ENCODE results near the gene RHOF. TPM values are rescaled to one million over a fixed set of nuclear protein-coding genes. Genes with fewer than 3 reads are reported as not detected.
A peak's percentile ranks its signal among the peaks of the same experiment; 100 is the strongest.

The RHOF gene
- total RNA-seq, 2 experiments from 2014 or later: 136 to 141 TPM

- no peak overlapping the region for H3K4me3 Mint-ChIP-seq
- peaks cover 49% of the 10 kb centered on the region for H3K4me1 Mint-ChIP-seq (ENCODE audit: low read depth)
- POLR2A ChIA-PET: interaction anchor here (3.5 kb wide), 1 partner anchor 13 kb away, joined by 86 read pairs; the partner anchor contains the start of gene RHOF
- no peak overlapping the region for H3K27ac Mint-ChIP-seq
- H3K36me3 Mint-ChIP-seq: peaks cover 41% of the 10 kb centered on the region
- intact Hi-C loops (cut with micrococcal nuclease): loop anchor here (5.0 kb wide), 1 partner anchor 32 kb away; no protein-coding TSS in a partner anchor
- H3K9me3 Mint-ChIP-seq: no peaks in the 10 kb centered on the region
- H3K27me3 Mint-ChIP-seq: no peaks in the 10 kb centered on the region
- no peak for DNase-seq
- CTCF ChIA-PET: interaction anchor here (1.2 to 17.6 kb wide), 3 partner anchors 15 to 78 kb away, joined by 3 to 856 read pairs (median 46); partner anchors contain the start of genes PSMD9, RHOF and SETD1B
These were observed 16.2 kb upstream of the RHOF start for GRCh38 chr12:121809712-121810116.

- no peaks in the 10 kb centered on the region for H3K9me3 Mint-ChIP-seq
These were observed 15.1 kb upstream of the RHOF start for GRCh38 chr12:121808623-121809022.

GRCh38 chr12:121807642-121808347 is 14.3 kb upstream of the RHOF start:
- intact Hi-C loops (cut with micrococcal nuclease): no loop called here
- Mint-ChIP-seq H3K27me3 (no peaks in the 10 kb centered on the region), H3K27ac (peak overlapping the region; percentile 8), H3K4me3 (peak overlapping the region; percentile 3), H3K4me1 (ENCODE audit: low read depth) (peaks cover 37% of the 10 kb centered on the region), H3K36me3 (peaks cover 39% of the 10 kb centered on the region), H3K9me3 (no peaks in the 10 kb centered on the region)
- CTCF ChIA-PET: interaction anchor here (7.2 to 17.6 kb wide), 2 partner anchors 13 to 80 kb away, joined by 46 to 856 read pairs; partner anchors contain the start of genes PSMD9, RHOF and SETD1B
- no peak for DNase-seq
- POLR2A ChIA-PET: interaction anchor here (1.0 to 2.3 kb wide), 2 partner anchors 11 to 12 kb away, joined by 3 to 15 read pairs; no protein-coding TSS in a partner anchor

More at GRCh38 chr12:121808623-121809022, 15.1 kb upstream of the RHOF start:
- peaks cover 42% of the 10 kb centered on the region for H3K36me3 Mint-ChIP-seq
- intact Hi-C loops (cut with micrococcal nuclease): no loop called here
- CTCF ChIA-PET: interaction anchor here (7.2 to 17.6 kb wide), 2 partner anchors 14 to 80 kb away, joined by 46 to 856 read pairs; partner anchors contain the start of genes PSMD9, RHOF and SETD1B
- no peak for DNase-seq
- H3K4me1 Mint-ChIP-seq (ENCODE audit: low read depth): peaks cover 45% of the 10 kb centered on the region
- POLR2A ChIA-PET: interaction anchor here (0.6 to 1.0 kb wide), 2 partner anchors 13 kb away, joined by 3 read pairs; no protein-coding TSS in a partner anchor
- no peaks in the 10 kb centered on the region for H3K27me3 Mint-ChIP-seq
- no peak overlapping the region for H3K27ac Mint-ChIP-seq
- no peak overlapping the region for H3K4me3 Mint-ChIP-seq

- POLR2A ChIA-PET: interaction anchor here (1.1 to 2.3 kb wide), 3 partner anchors 10 to 17 kb away, joined by 6 to 15 read pairs (median 6); partner anchors contain the start of gene RHOF
- H3K27ac Mint-ChIP-seq: peak overlapping the region; percentile 74
These were observed 13.3 kb upstream of the RHOF start for GRCh38 chr12:121806546-121807423.

GRCh38 chr12:121806009-121806545 is 12.6 kb upstream of the RHOF start:
- Mint-ChIP-seq H3K36me3 (peaks cover 44% of the 10 kb centered on the region), H3K27me3 (no peaks in the 10 kb centered on the region), H3K27ac (peak overlapping the region; percentile 74), H3K4me1 (ENCODE audit: low read depth) (peaks cover 28% of the 10 kb centered on the region), H3K9me3 (no peaks in the 10 kb centered on the region), H3K4me3 (peak overlapping the region; percentile 96)
- no peak for DNase-seq
- POLR2A ChIA-PET: interaction anchor here (1.0 to 2.3 kb wide), 4 partner anchors 9 to 83 kb away, joined by 6 to 15 read pairs (median 6); partner anchors contain the start of genes PSMD9 and RHOF
- intact Hi-C loops (cut with micrococcal nuclease): no loop called here
- CTCF ChIA-PET: interaction anchor here (7.2 to 17.6 kb wide), 2 partner anchors 12 to 82 kb away, joined by 46 to 856 read pairs; partner anchors contain the start of genes PSMD9, RHOF and SETD1B

More at GRCh38 chr12:121806546-121807423, 13.3 kb upstream of the RHOF start:
- Mint-ChIP-seq H3K36me3 (peaks cover 41% of the 10 kb centered on the region), H3K9me3 (no peaks in the 10 kb centered on the region), H3K4me1 (ENCODE audit: low read depth) (peaks cover 31% of the 10 kb centered on the region), H3K4me3 (peak overlapping the region; percentile 96), H3K27me3 (no peaks in the 10 kb centered on the region)
- intact Hi-C loops (cut with micrococcal nuclease): no loop called here
- CTCF ChIA-PET: interaction anchor here (7.2 to 17.6 kb wide), 2 partner anchors 12 to 81 kb away, joined by 46 to 856 read pairs; partner anchors contain the start of genes PSMD9, RHOF and SETD1B
- no peak for DNase-seq

GRCh38 chr12:121805171-121806008 is 11.9 kb upstream of the RHOF start:
- H3K4me1 Mint-ChIP-seq (ENCODE audit: low read depth): peaks cover 23% of the 10 kb centered on the region
- H3K27me3 Mint-ChIP-seq: no peaks in the 10 kb centered on the region
- intact Hi-C loops (cut with micrococcal nuclease): no loop called here
- CTCF ChIA-PET: interaction anchor here (7.2 to 17.6 kb wide), 2 partner anchors 11 to 83 kb away, joined by 46 to 856 read pairs; partner anchors contain the start of genes PSMD9, RHOF and SETD1B
- POLR2A ChIA-PET: interaction anchor here (1.0 to 4.2 kb wide), 6 partner anchors 8 to 93 kb away, joined by 3 to 41 read pairs (median 6); partner anchors contain the start of genes PSMD9, RHOF and TMEM120B
- no peak for DNase-seq
- peak overlapping the region; percentile 96 for H3K4me3 Mint-ChIP-seq
- H3K9me3 Mint-ChIP-seq: no peaks in the 10 kb centered on the region
- peaks cover 44% of the 10 kb centered on the region for H3K36me3 Mint-ChIP-seq
- peak overlapping the region; percentile 97 for H3K27ac Mint-ChIP-seq

- Mint-ChIP-seq H3K9me3 (no peaks in the 10 kb centered on the region), H3K27ac (peak overlapping the region; percentile 97), H3K27me3 (no peaks in the 10 kb centered on the region), H3K4me3 (peak overlapping the region; percentile 96), H3K36me3 (peaks cover 42% of the 10 kb centered on the region), H3K4me1 (ENCODE audit: low read depth) (peaks cover 19% of the 10 kb centered on the region)
- CTCF ChIA-PET: interaction anchor here (17.6 kb wide), 1 partner anchor 10 kb away, joined by 856 read pairs; the partner anchor contains the start of genes RHOF and SETD1B
- intact Hi-C loops (cut with micrococcal nuclease): no loop called here
- DNase-seq: peak; percentile 69
- POLR2A ChIA-PET: interaction anchor here (0.7 to 4.2 kb wide), 6 partner anchors 7 to 677 kb away, joined by 3 to 41 read pairs (median 3); partner anchors contain the start of genes RHOF and TMEM120B
These were observed 11.1 kb upstream of the RHOF start for GRCh38 chr12:121804417-121805111.

- H3K36me3 Mint-ChIP-seq: peaks cover 39% of the 10 kb centered on the region
- H3K4me1 Mint-ChIP-seq (ENCODE audit: low read depth): peaks cover 21% of the 10 kb centered on the region
- intact Hi-C loops (cut with micrococcal nuclease): loop anchor here (1.0 kb wide), 1 partner anchor 84 kb away; the partner anchor contains the start of gene PSMD9
- peak; percentile 71 for DNase-seq
- ChIA-PET CTCF (interaction anchor here (0.6 to 18.5 kb wide), 3 partner anchors 5 to 87 kb away, joined by 3 to 856 read pairs (median 856); partner anchors contain the start of genes RHOF and SETD1B), POLR2A (interaction anchor here (0.5 to 4.2 kb wide), 8 partner anchors 8 to 676 kb away, joined by 3 to 41 read pairs (median 3); partner anchors contain the start of genes RHOF and TMEM120B)
- no peaks in the 10 kb centered on the region for H3K27me3 Mint-ChIP-seq
- H3K9me3 Mint-ChIP-seq: no peaks in the 10 kb centered on the region
- H3K27ac Mint-ChIP-seq: peak within 1 kb of the TSS; percentile 99
- peak within 1 kb of the TSS; percentile 96 for H3K4me3 Mint-ChIP-seq
These were observed 10.5 kb upstream of the RHOF start, which contains the start of gene SETD1B for GRCh38 chr12:121803861-121804416. Gene SETD1B (plus strand): TSS chr12:121804009. CDS start chr12:121804738, 729 bp downstream.

All from activated CD4-positive, alpha-beta memory T cell treated with anti-CD3 and anti-CD28 coated beads for 36 hours (primary cell).